NCI-H69 (cell line): ENCODE data around the gene PLLP.
A peak's percentile ranks its signal among the peaks of the same experiment; 100 is the strongest.
"Not testable (repeated sequence)": the region's sequence is repeated elsewhere in the genome, so short reads cannot be mapped to it uniquely, and the experiment has no call there.

Source experiments
- DNase-seq: peaks from one replicate; lab custom pipeline; 2025; lab: John Stamatoyannopoulos, UW

The PLLP gene

DNA sequence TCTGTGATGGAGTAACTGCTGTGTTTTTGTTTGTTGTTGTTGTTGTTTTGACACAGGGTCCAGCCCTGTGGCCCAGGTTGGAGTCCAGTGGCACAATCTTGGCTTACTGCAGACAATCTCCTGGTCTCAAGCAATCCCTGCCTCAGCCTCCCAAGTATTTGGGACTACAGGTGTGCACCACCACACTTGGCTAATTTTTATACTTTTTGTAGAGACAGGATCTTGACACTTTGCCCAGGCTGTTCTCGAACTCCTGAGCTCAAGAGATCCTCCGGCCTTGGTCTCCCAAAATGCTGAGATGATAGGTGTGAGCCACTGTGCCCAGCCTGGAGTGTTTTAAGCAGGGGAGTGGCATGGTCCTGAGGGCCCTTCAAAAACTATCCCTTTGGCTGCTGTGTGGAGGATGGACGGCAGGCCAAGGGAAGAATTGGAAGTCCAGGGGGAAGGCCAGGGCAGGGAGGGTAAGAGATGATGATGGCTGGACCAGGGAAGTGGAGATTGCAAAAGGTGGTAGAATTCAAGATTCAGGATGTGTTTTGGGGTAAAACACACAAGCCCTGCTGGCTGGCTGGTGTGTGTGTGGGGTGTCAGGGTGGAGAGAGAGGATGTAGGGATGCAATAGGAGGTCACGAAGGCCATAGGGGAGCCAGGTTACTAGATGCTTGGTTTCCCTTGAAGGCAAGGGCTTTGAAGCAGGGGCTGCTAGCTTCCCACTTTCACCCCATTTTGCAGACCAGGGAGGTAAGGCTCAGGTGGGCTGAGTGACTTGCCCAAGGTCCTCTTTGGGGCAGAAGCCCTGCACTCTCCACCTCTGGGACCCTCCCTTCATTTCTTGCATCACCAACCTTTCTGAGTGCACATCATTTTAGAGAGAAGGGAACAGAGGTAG lies 18.8 kb upstream of the PLLP start:
- no peak for DNase-seq

- DNase-seq: peak; percentile 48
Observed at GRCh38 chr16:57301126-57301817, 16.8 kb upstream of the PLLP start.

GRCh38 chr16:57300387-57301125 lies 16.1 kb upstream of the PLLP start:
- peak; percentile 97 for DNase-seq

- peak; percentile 93 for DNase-seq
Observed at GRCh38 chr16:57299719-57300386, 15.4 kb upstream of the PLLP start.

DNA sequence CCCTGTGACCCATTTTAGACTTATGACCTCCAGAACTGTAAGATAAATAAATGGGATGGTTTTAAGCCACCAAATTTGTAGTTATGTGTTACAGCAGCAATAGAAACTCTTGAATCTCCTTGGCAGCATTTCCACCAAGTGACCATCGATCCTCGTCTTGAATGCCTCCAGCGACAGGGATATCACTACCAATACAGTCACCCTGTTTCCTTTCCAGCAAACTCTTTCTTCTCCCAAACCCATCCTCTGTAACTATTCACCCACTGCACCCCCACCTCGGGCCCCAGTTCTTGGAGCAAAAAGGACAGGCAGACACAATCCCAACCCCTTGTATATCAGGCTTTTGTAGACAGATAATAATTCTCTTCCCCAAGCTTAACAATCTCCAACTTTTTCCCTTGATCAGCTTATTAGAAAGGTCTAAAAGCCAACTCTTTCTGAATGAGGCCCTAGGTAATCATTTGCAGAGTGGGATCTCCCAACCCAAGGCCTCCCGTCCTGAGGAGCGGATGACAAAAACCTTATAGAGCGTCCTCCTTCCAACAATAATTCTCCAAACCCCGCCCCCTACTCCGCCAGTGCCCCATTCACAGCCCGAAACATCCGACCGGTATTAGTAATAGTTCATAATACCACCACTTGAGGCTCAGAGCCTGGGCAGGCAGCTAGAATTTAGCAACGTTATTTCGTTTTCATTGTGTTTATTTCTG lies 14.7 kb upstream of the PLLP start:
- DNase-seq: peak; percentile 65

GRCh38 chr16:57297856-57298255 lies 13.4 kb upstream of the PLLP start:
- peak; percentile 41 for DNase-seq

DNA sequence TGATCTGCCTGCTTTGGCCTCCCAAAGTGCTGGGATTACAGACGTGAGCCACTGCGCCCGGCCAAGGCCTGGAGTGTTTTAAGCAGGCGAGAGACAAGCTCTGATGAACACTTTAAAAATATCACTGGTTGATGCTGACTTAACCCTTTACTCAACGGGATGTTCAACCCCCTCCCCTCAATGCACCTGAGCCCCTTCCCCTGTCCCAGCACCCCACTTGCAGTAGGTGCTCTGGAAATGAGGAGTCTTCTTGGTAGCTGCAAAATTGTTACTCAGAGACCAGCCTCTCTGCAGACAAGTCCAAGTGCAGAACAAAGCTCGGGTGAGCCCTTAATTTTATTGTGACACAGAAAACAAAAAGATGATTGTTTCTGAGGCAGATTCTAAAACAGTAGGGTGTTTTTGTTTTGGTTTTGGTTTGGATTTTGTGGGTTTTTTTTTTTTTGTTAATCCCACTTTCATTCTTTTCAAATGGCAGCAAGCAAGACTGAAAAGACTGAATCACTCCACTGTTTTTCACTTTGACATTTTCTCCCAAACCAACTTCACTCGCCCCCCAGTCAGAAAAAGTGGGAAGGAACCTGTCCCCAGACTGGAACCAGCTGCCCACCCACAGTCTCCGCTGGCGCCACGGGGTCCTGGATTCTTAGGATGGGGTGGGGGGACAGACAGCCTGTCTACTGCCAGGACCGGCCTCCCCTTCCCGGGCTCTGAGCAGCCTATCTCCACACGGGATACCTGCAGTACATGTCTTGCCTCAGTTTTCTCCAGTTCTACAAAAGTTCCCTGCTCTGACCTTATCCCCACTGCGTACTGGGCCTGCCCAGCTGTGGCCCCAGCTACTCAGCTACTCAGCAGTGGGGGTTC lies 5.2 kb upstream of the PLLP start:
- DNase-seq: no peak

GRCh38 chr16:57285379-57285778 lies 907 bp upstream of the PLLP start:
- DNase-seq: no peak

DNA sequence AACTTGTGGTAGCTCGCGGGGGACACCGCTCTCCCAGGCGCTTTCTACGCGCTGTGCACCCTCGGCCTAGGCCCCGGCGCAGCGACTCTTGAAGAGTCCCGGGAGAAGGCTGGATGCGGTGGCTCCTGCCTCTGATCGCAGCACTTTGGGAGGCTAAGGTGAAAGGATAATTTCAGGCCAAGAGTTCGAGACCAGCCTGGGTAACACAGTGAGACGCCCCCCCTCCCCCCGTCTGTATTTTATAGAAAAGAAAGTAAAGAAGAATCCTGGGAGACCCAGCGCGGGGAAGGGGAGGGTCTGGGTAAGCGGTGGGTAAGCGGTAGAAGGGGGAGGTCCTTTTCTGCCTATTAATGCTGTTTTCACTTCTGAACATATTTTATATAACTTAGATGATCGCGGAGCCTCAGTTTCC lies 486 bp upstream of the PLLP start:
- peak; percentile 65 for DNase-seq

- no peak for DNase-seq
Observed at GRCh38 chr16:57283959-57284208, 588 bp downstream of the PLLP start.

DNA sequence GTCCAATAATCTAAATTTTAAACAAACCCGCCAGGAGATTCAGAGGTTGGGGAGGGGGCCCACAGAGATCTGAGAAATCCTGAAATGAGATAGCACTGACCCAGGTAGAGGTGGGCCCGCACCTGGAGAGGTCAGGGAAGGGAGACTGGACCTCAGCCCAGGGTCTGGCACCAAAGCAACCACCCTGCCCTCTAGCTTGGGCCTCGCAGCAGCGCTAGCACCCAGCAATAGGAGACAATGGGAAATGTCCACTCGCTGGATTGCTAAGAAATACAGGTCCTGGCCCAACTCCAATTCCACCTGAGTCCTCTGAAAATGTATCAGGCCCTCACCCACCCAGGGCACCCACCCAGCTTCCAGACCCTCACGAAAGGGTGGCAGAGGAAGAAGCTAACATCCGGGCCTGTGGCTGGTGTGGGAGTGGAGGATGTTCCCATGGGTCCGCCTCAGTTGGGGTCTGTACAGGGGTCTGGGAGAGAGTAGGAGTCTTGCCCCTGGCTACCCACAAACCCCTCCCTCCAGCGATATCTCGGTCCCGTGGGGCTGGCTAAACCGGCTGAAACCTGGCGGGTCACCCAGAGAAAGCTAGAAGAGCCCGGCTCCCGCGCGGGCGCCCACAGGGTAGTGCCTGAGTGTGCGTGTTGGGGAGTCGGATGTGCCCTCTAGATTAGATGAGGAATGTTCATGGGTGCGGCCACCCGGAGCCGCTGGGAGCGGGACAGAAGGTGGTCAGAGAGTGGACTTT lies 1.1 kb downstream of the PLLP start:
- peak; percentile 2 for DNase-seq

DNA sequence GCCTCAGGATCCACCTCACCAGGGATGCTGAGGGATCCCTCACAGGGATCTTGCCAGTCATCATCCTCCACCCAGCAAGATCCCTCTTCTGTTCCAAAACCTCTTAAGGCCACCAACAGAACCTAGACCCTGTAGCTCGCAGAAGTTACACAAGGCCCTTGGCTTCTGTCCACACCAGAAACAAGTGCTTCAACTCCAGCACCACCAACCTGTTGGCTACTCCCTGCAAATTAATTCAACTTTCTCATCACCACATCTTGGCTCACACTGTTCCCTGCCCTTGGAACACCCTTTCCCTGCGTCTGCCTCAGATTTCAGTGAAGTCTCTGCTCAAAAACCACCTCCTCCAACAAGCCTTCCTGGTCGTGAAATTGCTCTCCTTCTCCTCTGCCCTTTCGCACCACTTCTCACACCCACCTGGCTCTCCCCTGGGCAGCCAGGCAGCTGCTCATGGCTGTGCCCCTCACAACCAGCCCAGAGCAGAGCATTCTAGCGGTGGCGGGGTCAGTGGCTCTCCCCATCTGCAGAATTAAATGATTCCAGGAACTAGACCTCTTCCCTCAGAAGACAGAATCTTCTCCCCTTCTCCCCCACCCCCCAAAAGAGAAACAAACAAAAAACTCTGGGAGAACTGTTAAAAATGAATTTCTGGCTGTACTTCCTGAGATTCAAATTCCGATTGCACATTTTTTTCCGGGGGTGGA lies 1.8 kb downstream of the PLLP start:
- no peak for DNase-seq

DNA sequence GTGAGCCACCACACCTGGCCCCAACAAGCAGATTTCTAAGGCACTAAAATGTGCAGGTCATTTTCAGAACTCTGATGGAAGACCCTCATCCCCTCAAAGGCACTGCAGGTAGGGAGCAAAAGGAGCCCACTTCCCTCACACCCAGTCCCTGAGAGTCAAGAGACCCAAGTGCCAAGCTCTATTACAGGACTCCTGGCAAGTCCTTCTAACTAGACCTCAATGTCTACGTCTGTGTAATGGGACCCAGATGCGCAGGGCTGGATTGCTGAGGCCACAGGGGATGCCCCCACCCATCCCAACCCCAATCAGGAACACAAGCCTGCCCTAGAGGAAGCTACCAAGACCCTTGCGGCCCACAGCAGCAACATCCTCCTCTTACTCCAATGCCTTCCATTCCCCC lies 2.7 kb downstream of the PLLP start:
- DNase-seq: no peak

GRCh38 chr16:57279780-57280638 lies 4.5 kb downstream of the PLLP start:
- DNase-seq: no peak

DNA sequence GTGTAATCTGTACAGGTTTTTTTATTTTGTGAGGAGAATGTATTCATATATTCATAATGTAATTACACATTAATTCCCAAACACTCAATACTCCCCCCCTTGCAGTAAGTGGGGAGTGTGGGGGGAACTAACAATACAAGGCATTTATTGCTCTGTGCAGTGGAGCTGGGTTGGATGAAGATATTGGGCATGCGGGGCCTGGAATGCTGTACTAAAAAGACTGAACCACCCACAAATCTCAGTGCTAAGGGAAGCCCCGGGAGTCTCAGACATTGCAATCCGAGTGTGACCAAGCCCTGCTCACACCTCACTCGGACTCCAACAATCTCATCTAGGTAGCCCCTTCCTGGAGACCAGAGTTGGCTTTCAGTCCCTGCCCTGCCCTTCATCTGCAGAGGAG lies 6.0 kb downstream of the PLLP start:
- DNase-seq: no peak

GRCh38 chr16:57277586-57277985 lies 6.9 kb downstream of the PLLP start:
- no peak for DNase-seq

DNA sequence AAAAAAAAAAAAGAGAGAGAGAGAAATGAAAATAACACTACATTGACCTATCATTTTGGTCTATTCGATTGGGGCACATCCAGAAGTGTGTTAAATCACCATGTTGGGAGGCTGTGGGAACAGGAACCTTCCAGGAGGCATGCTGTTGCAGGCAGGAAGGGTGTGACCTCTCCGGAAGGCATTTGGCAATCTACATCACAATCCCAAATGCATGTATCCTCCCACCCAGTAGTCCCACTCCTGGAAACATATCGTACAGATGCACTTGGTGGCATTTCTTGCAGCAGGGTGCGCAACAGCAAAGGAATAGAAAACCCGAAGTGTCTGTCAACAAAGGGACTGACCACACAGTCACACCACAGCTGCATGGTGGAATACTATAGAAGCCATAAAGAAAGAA lies 7.9 kb downstream of the PLLP start:
- DNase-seq: no peak

- DNase-seq: not testable (repeated sequence)
Observed at GRCh38 chr16:57275946-57276345, 8.5 kb downstream of the PLLP start.
